ENCODE results near the gene CLDN25. TPM values are rescaled to one million over a fixed set of nuclear protein-coding genes. Genes with fewer than 3 reads are reported as not detected.

CLDN25 gene
- total RNA-seq, 1 donor from 2014 or later: not detected

DNA sequence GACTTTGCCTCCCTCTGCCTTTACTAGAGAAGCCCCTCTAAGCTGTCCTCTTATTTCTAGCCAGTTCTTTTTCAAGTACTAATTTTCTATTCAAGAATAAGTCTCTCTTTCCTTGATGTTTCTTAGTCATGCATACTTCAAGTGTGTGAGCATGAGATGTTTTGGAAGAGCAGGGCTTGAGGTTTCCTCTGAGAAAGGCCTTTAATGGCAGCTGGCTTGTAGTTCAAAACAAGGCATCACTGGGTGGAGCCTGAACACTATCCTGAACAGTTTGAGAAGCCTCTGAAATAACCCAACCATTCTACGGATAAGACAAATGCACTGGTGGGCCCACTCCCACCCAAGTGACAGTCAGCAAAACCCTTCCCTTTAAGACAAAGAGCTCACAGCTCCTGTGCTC is 37.6 kb downstream of the CLDN25 start:
- Histone ChIP-seq H3K36me3 (ENCODE audit: control insufficient read depth, insufficient read depth, low read length) (peaks cover 1% of the 10 kb centered on the region), H3K27me3 (ENCODE audit: control insufficient read depth, insufficient read depth, low read length) (no peaks in the 10 kb centered on the region), H3K4me3 (ENCODE audit: low read depth, low read length) (no peak overlapping the region)
- TF ChIP-seq, protein P1, sequence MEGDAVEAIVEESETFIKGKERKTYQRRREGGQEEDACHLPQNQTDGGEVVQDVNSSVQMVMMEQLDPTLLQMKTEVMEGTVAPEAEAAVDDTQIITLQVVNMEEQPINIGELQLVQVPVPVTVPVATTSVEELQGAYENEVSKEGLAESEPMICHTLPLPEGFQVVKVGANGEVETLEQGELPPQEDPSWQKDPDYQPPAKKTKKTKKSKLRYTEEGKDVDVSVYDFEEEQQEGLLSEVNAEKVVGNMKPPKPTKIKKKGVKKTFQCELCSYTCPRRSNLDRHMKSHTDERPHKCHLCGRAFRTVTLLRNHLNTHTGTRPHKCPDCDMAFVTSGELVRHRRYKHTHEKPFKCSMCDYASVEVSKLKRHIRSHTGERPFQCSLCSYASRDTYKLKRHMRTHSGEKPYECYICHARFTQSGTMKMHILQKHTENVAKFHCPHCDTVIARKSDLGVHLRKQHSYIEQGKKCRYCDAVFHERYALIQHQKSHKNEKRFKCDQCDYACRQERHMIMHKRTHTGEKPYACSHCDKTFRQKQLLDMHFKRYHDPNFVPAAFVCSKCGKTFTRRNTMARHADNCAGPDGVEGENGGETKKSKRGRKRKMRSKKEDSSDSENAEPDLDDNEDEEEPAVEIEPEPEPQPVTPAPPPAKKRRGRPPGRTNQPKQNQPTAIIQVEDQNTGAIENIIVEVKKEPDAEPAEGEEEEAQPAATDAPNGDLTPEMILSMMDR (IDR thresholded peaks at IDR 0.05; ENCODE audit: insufficient read depth, low read length, severe bottlenecking): no peak
- no peak for DNase-seq (ENCODE audit: low read depth)
- FAIRE-seq: no peak

DNA sequence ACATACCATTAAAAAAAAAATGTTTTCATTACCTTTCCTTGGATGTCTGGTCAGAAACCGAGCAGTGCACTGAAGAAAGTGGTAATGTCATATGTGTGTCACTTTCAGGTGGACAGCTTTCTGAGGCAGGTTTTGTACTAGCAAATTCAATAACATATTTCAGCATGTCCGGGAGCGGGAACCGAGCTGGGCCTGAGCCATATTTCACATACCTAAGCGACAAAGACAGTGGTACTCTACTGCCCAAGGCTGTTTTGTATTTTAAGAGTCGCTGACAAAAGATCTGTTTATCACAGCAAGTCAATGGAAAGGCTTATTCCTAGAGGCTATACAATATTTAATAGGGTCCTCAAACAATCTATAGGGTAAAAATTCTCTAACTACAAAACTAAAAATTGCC is 38.0 kb downstream of the CLDN25 start:
- FAIRE-seq (no peak), DNase-seq (ENCODE audit: low read depth) (no peak)
- H3K36me3 ChIP-seq (ENCODE audit: control insufficient read depth, insufficient read depth, low read length): peaks cover 1% of the 10 kb centered on the region
- H3K4me3 ChIP-seq (ENCODE audit: low read depth, low read length): no peak overlapping the region
- TF ChIP-seq, protein P1 (IDR thresholded peaks at IDR 0.05; ENCODE audit: insufficient read depth, low read length, severe bottlenecking): no peak
- H3K27me3 ChIP-seq (ENCODE audit: control insufficient read depth, insufficient read depth, low read length): no peaks in the 10 kb centered on the region

DNA sequence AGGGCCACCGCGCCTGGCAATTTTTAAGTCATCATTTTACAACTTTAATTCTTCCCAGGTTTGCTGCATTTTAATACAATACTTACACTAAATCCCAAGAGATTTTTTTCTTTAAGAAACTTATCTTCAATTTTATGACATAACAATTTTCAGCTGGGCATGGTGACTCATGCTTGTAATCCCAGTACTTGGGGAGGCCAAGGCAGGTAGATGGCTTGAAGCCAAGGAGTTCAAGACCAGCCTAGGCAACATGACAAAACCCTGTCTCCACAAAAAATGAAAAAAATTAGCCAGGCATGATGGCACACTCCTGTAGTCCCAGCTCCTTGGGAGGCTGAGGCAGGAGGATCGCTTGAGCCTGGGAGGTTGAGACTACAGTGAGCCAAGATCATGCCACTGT is 38.8 kb downstream of the CLDN25 start:
- peak; percentile 51 for DNase-seq (ENCODE audit: low read depth)
- H3K27me3 ChIP-seq (ENCODE audit: control insufficient read depth, insufficient read depth, low read length): no peaks in the 10 kb centered on the region
- H3K36me3 ChIP-seq (ENCODE audit: control insufficient read depth, insufficient read depth, low read length): no peaks in the 10 kb centered on the region
- no peak for FAIRE-seq
- TF ChIP-seq, protein P1 (IDR thresholded peaks at IDR 0.05; ENCODE audit: insufficient read depth, low read length, severe bottlenecking): no peak
- no peak overlapping the region for H3K4me3 ChIP-seq (ENCODE audit: low read depth, low read length)

DNA sequence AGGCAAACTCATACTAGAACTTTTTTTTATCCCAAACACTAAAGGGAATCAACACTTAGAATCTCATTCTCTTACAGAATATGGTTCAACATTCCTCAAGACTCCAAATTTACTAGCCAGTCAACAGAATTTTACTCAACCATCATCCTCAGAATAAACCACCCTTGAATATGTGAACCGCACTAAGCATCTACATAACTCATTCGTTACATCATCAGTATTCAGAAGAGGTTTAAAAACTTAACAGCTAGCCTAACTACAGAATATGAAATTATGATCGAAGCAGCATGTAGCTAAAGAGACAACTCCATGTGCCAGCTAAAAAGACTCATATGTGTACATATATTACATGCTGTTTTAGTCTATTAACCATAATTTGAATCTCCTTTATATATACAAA is 47.9 kb downstream of the CLDN25 start:
- H3K4me3 ChIP-seq (ENCODE audit: low read depth, low read length): no peak overlapping the region
- FAIRE-seq (no peak), DNase-seq (ENCODE audit: low read depth) (no peak)
- H3K27me3 ChIP-seq (ENCODE audit: control insufficient read depth, insufficient read depth, low read length): no peaks in the 10 kb centered on the region
- H3K36me3 ChIP-seq (ENCODE audit: control insufficient read depth, insufficient read depth, low read length): no peaks in the 10 kb centered on the region
- TF ChIP-seq, protein P1 (IDR thresholded peaks at IDR 0.05; ENCODE audit: insufficient read depth, low read length, severe bottlenecking): no peak

DNA sequence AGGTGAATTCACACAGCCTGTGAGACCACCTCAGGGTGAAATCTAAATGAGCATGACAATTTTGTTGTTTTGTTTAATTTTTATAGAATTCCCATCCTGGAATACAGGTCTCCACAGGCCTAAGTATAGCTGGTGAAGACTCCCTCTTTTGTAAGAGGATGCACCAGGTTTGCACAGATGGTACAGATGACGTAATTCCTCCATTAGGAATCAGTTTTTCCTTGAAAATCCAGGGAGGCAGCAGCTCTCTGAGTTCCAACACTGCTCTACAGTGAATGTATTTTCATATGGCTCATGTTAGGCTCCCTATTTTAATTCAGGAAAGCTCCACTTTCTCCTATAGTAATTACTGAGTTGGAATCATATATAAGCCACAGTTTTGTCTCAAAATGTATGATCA is 48.6 kb downstream of the CLDN25 start:
- TF ChIP-seq, protein P1 (IDR thresholded peaks at IDR 0.05; ENCODE audit: insufficient read depth, low read length, severe bottlenecking): no peak
- FAIRE-seq (no peak), DNase-seq (ENCODE audit: low read depth) (no peak)
- H3K4me3 ChIP-seq (ENCODE audit: low read depth, low read length): no peak overlapping the region
- H3K27me3 ChIP-seq (ENCODE audit: control insufficient read depth, insufficient read depth, low read length): no peaks in the 10 kb centered on the region
- no peaks in the 10 kb centered on the region for H3K36me3 ChIP-seq (ENCODE audit: control insufficient read depth, insufficient read depth, low read length)

DNA sequence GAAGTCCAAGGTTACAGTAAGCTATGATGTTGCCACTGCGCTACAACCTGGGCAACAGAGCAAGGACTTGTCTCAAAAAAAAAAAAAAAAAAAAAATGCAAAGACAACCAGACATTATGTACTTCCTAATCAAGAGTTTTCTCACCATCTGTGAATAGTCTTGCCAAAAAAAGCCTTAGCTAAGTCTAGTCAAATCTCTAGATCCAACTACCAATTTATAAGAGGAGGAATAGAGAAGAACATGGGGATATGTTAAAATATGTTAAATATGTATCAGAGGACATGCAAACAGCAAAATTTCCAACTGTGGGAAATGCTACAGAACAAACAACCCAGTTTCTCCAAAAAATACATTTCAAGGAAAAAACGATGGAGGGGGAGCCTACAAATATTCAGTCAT is 50.2 kb downstream of the CLDN25 start:
- no peak for FAIRE-seq
- H3K36me3 ChIP-seq (ENCODE audit: control insufficient read depth, insufficient read depth, low read length): no peaks in the 10 kb centered on the region
- TF ChIP-seq, protein P1 (IDR thresholded peaks at IDR 0.05; ENCODE audit: insufficient read depth, low read length, severe bottlenecking): no peak

More for the DNA sequence above, 50.2 kb downstream of the CLDN25 start:
- H3K4me3 ChIP-seq (ENCODE audit: low read depth, low read length): no peak overlapping the region
- H3K27me3 ChIP-seq (ENCODE audit: control insufficient read depth, insufficient read depth, low read length): no peaks in the 10 kb centered on the region
- no peak for DNase-seq (ENCODE audit: low read depth)
